Calu3 (cell line): Measurements from ENCODE around the gene FLT4. TPM values are rescaled to one million over a fixed set of nuclear protein-coding genes. Genes with fewer than 3 reads are reported as not detected.
A peak's percentile ranks its signal among the peaks of the same experiment; 100 is the strongest.

Experiments used
- Bru-seq: library from RNA; stranded (reverse); fragments of 400-500 nt; gene quantifications from one replicate; lab custom pipeline; 2021; lab: Mats Ljungman, UMichigan
- BruChase-seq, 2 experiments: library from RNA; stranded (reverse); fragments of 400-500 nt; gene quantifications; one replicate each; lab custom pipeline; 2021; lab: Mats Ljungman, UMichigan
- BruUV-seq: library from RNA; stranded (reverse); fragments of 400-500 nt; replicated peaks from 2 replicates; lab custom pipeline; 2021; lab: Mats Ljungman, UMichigan
- CTCF ChIA-PET: fragments of 300-600 bp; sonication (Branson Sonifier 250); formaldehyde crosslinking; loops from one replicate; lab custom pipeline; 2022; ENCODE audit warnings: antibody characterized with exemption; lab: Charles Lee
- DNase-seq: peaks from one replicate; pipeline ENCODE4 v3.0.0; 2022
- H3K27ac Mint-ChIP-seq: one replicate; pipeline ENCODE4 v1.8.0; 2022; ENCODE audit warnings: mixed read lengths; ENCODE audit not compliant: unreplicated experiment
- H3K27me3 Mint-ChIP-seq: one replicate; pipeline ENCODE4 v1.8.0; 2022; ENCODE audit warnings: mixed read lengths; ENCODE audit not compliant: unreplicated experiment
- H3K36me3 Mint-ChIP-seq: one replicate; pipeline ENCODE4 v1.8.0; 2022; ENCODE audit warnings: mild to moderate bottlenecking, moderate library complexity, mixed read lengths; ENCODE audit not compliant: insufficient read depth, unreplicated experiment
- H3K4me1 Mint-ChIP-seq: one replicate; pipeline ENCODE4 v1.8.0; 2022; ENCODE audit warnings: mild to moderate bottlenecking, low read depth, mixed read lengths; ENCODE audit not compliant: unreplicated experiment
- H3K4me3 Mint-ChIP-seq: one replicate; pipeline ENCODE4 v1.8.0; 2022; ENCODE audit warnings: mild to moderate bottlenecking, low read depth, moderate library complexity, mixed read lengths; ENCODE audit not compliant: unreplicated experiment
- H3K9me3 Mint-ChIP-seq: one replicate; pipeline ENCODE4 v1.8.0; 2022; ENCODE audit warnings: low read depth, mixed read lengths; ENCODE audit not compliant: unreplicated experiment
- CTCF ChIP-seq: fragments of 200-600 bp; IDR thresholded peaks from one replicate; pipeline ENCODE4 v1.8.0; 2022; ENCODE audit warnings: antibody characterized with exemption; ENCODE audit not compliant: unreplicated experiment
- intact Hi-C: fragments of 100-400 bp; cut with micrococcal nuclease; formaldehyde crosslinking; loops from one replicate; pipeline ENCODE4 v1.10.0; 2022; ENCODE audit not compliant: unreplicated experiment
- long read RNA-seq: library from polyadenylated mRNA; stranded (forward); transcript quantifications from one replicate; pipeline ENCODE4 v2.0.0, GENCODE V29; 2022
- total RNA-seq: library from RNA; stranded (reverse); gene quantifications from 2 replicates; pipeline ENCODE4 v1.2.3, GENCODE V29; 2022

Gene FLT4
- total RNA-seq (not detected in 2 replicates), Bru-seq, nascent RNA (percentile 2 among the genes with signal in this experiment), BruChase-seq, experiment 1, labeled RNA remaining after a 6-hour chase (percentile 6 among the genes with signal in this experiment), BruChase-seq, experiment 2, labeled RNA remaining after a 2-hour chase (not detected)
- long read RNA-seq, result 0 reads

GRCh38 chr5:180649297-180650039 lies at the start of gene FLT4:
Gene FLT4 (minus strand): TSS chr5:180649600. CDS start chr5:180649545, 55 bp downstream.
- Mint-ChIP-seq H3K4me1 (no peaks in the 10 kb centered on the region), H3K9me3 (no peaks in the 10 kb centered on the region), H3K27ac (no peak within 1 kb of the TSS), H3K27me3 (peaks cover 91% of the 10 kb centered on the region), H3K36me3 (peaks cover 4% of the 10 kb centered on the region), H3K4me3 (peak within 1 kb of the TSS; percentile 61)
- CTCF ChIA-PET, result interaction anchor here (0.6 to 0.8 kb wide), 2 partner anchors 9 to 196 kb away, joined by 4 to 6 read pairs; no protein-coding TSS in a partner anchor
- TF ChIP-seq CTCF, result no peak
- no TSS peak for BruUV-seq
- DNase-seq, result no peak
- intact Hi-C loops, result no loop called here

GRCh38 chr5:180699042-180699441 lies 49.6 kb upstream of the FLT4 start:
- no peak for TF ChIP-seq CTCF
- no peaks in the 10 kb centered on the region for H3K9me3 Mint-ChIP-seq
- CTCF ChIA-PET, result interaction anchor here (0.7 kb wide), 1 partner anchor 798 kb away, joined by 3 read pairs; no protein-coding TSS in a partner anchor
- peaks cover 2% of the 10 kb centered on the region for H3K4me1 Mint-ChIP-seq
- intact Hi-C loops, result no loop called here
- H3K4me3 Mint-ChIP-seq, result no peak overlapping the region
- no peak for DNase-seq
- BruUV-seq, result no TSS peak
- H3K27ac Mint-ChIP-seq, result no peak overlapping the region
- no peaks in the 10 kb centered on the region for H3K36me3 Mint-ChIP-seq
- H3K27me3 Mint-ChIP-seq, result peaks cover 67% of the 10 kb centered on the region

DNA sequence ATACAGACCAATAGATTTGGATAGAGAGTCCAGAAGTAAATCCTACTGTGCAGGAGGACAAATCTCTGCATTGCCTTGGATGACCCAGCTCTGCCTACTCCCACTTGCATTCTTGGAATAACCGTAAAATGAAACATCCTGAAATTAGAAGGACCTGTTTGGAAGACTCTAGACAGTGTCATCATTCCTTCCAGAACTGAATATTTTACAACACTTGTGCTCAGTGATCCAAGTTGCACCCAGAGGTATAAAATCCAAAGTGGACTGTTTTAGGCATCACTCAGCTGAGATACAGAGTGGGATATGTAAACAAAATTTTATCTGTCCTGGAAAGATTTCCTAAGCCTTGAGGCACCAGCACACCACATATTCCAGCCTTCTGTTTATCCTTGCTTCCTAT lies 46.7 kb upstream of the FLT4 start:
- TF ChIP-seq CTCF, result no peak
- no peak for DNase-seq
- no peak overlapping the region for H3K27ac Mint-ChIP-seq
- no TSS peak for BruUV-seq
- CTCF ChIA-PET, result no interaction called here
- H3K36me3 Mint-ChIP-seq, result no peaks in the 10 kb centered on the region
- H3K27me3 Mint-ChIP-seq, result peaks cover 73% of the 10 kb centered on the region
- H3K4me1 Mint-ChIP-seq, result no peaks in the 10 kb centered on the region
- no peaks in the 10 kb centered on the region for H3K9me3 Mint-ChIP-seq
- intact Hi-C loops, result no loop called here
- no peak overlapping the region for H3K4me3 Mint-ChIP-seq

GRCh38 chr5:180692429-180692828 lies 43.0 kb upstream of the FLT4 start:
- CTCF ChIA-PET, result no interaction called here
- Mint-ChIP-seq H3K27me3 (peaks cover 72% of the 10 kb centered on the region), H3K9me3 (no peaks in the 10 kb centered on the region), H3K36me3 (no peaks in the 10 kb centered on the region), H3K4me1 (peaks cover 10% of the 10 kb centered on the region), H3K27ac (no peak overlapping the region), H3K4me3 (no peak overlapping the region)
- intact Hi-C loops, result no loop called here
- no peak for TF ChIP-seq CTCF
- no peak for DNase-seq
- BruUV-seq, result no TSS peak
